ENCODE data around the gene CFLAR. TPM values are rescaled to one million over a fixed set of nuclear protein-coding genes. Genes with fewer than 3 reads are reported as not detected.
A peak's percentile ranks its signal among the peaks of the same experiment; 100 is the strongest.

The CFLAR gene
- total and polyA plus RNA-seq, 2 of the 13 experiments (the other 11 are each of a cell fraction or from before 2014, with no cell fraction given) = 43.8 to 92.1 TPM

DNA sequence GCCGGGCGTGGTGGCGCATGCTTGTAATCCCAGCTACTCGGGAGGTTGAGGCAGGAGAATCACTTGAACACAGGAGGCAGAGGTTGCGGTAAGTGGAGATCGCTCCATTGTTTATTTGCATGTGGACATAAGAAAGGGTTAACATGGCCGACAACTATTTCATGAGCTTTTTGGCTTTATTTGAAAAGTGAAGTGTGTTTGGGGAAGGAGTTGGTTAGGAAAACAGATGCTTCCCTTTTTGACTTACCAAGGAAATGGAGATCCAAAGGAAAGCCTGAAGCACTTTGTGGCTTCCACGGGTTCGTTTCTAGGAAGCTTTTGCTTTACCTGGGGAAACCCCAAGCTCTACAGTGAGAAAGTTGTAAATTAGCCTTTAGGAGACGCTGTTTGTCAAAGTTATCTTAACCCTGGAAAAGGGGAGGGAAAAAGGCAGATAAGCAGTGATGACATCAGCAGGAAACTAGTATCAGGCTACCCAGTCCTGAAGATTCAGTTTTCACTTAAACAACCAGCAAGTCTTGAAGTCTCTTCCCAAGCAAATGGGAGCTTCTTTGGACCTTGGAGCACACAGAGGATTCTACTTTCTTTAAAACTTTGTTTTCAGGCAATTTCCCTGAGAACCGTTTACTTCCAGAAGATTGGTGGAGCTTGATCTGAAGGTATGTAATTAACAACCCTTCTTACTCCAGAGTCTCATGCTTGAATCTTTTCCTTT is 66.8 kb downstream of the CFLAR start, which contains the start of gene CASP10 (continued):
- TF ChIP-seq, protein P1, sequence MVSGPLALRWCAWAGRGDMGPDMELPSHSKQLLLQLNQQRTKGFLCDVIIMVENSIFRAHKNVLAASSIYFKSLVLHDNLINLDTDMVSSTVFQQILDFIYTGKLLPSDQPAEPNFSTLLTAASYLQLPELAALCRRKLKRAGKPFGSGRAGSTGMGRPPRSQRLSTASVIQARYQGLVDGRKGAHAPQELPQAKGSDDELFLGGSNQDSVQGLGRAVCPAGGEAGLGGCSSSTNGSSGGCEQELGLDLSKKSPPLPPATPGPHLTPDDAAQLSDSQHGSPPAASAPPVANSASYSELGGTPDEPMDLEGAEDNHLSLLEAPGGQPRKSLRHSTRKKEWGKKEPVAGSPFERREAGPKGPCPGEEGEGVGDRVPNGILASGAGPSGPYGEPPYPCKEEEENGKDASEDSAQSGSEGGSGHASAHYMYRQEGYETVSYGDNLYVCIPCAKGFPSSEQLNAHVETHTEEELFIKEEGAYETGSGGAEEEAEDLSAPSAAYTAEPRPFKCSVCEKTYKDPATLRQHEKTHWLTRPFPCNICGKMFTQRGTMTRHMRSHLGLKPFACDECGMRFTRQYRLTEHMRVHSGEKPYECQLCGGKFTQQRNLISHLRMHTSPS (CRISPR knock-in tag; IDR thresholded peaks at IDR 0.05; ENCODE audit: low read depth) = no peak
- peak; percentile 39; the same call in 1 of the 2 replicates for TF ChIP-seq NKX3-1 (CRISPR knock-in tag; IDR thresholded peaks at IDR 0.05)
- peak; percentile 45 for TF ChIP-seq ZNF124 (CRISPR knock-in tag; IDR thresholded peaks at IDR 0.05)
- TF ChIP-seq, protein P2, sequence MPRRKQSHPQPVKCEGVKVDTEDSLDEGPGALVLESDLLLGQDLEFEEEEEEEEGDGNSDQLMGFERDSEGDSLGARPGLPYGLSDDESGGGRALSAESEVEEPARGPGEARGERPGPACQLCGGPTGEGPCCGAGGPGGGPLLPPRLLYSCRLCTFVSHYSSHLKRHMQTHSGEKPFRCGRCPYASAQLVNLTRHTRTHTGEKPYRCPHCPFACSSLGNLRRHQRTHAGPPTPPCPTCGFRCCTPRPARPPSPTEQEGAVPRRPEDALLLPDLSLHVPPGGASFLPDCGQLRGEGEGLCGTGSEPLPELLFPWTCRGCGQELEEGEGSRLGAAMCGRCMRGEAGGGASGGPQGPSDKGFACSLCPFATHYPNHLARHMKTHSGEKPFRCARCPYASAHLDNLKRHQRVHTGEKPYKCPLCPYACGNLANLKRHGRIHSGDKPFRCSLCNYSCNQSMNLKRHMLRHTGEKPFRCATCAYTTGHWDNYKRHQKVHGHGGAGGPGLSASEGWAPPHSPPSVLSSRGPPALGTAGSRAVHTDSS (CRISPR knock-in tag; conservative IDR thresholded peaks at IDR 0.05) = peak; percentile 31; the same call in 1 of the 2 replicates
- 0 out of 2 replicates have a peak, but pooled peaks have one; percentile 41 for TF ChIP-seq MEIS2 (CRISPR knock-in tag; IDR thresholded peaks at IDR 0.05)
- peak; percentile 77; the same call in 1 of the 2 replicates for TF ChIP-seq RXRB (CRISPR knock-in tag; IDR thresholded peaks at IDR 0.05; ENCODE audit: borderline replicate concordance)
- TF ChIP-seq MEF2D (CRISPR knock-in tag; IDR thresholded peaks at IDR 0.05) = peak; percentile 28
- no peak for TF ChIP-seq ZNF230 (CRISPR knock-in tag; IDR thresholded peaks at IDR 0.05)
- peak; percentile 62; the same call in 1 of the 2 replicates for TF ChIP-seq ZNF331 (CRISPR knock-in tag; IDR thresholded peaks at IDR 0.05)
- peak; percentile 23; the same call in 1 of the 2 replicates for TF ChIP-seq RFXANK (CRISPR knock-in tag; IDR thresholded peaks at IDR 0.05)
- TF ChIP-seq, protein P3, sequence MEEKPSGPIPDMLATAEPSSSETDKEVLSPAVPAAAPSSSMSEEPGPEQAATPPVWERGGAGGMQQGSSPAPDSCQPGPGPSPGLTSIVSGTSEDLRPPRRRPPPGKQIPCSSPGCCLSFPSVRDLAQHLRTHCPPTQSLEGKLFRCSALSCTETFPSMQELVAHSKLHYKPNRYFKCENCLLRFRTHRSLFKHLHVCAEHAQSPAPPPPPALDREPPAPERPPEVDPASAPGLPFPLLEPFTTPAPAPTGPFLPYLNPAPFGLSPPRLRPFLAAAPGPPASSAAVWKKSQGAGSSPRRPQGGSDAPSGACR (CRISPR knock-in tag; IDR thresholded peaks at IDR 0.05) = 0 out of 2 replicates have a peak, but pooled peaks have one; percentile 41
- TF ChIP-seq, protein P4, sequence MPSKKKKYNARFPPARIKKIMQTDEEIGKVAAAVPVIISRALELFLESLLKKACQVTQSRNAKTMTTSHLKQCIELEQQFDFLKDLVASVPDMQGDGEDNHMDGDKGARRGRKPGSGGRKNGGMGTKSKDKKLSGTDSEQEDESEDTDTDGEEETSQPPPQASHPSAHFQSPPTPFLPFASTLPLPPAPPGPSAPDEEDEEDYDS (CRISPR knock-in tag; IDR thresholded peaks at IDR 0.05) = peak; percentile 96
- TF ChIP-seq, protein P5, sequence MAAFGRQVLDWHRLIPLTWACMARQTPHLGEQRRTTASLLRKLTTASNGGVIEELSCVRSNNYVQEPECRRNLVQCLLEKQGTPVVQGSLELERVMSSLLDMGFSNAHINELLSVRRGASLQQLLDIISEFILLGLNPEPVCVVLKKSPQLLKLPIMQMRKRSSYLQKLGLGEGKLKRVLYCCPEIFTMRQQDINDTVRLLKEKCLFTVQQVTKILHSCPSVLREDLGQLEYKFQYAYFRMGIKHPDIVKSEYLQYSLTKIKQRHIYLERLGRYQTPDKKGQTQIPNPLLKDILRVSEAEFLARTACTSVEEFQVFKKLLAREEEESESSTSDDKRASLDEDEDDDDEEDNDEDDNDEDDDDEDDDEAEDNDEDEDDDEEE (CRISPR knock-in tag; IDR thresholded peaks at IDR 0.05) = peak; percentile 68; the same call in 1 of the 2 replicates
- TF ChIP-seq RFXAP (CRISPR knock-in tag; IDR thresholded peaks at IDR 0.05; ENCODE audit: borderline replicate concordance) = peak; percentile 67; the same call in 1 of the 2 replicates
- no peak for TF ChIP-seq XRCC5 (optimal IDR thresholded peaks at IDR 0.05; ENCODE audit: low read length)
- TF ChIP-seq, protein P6, sequence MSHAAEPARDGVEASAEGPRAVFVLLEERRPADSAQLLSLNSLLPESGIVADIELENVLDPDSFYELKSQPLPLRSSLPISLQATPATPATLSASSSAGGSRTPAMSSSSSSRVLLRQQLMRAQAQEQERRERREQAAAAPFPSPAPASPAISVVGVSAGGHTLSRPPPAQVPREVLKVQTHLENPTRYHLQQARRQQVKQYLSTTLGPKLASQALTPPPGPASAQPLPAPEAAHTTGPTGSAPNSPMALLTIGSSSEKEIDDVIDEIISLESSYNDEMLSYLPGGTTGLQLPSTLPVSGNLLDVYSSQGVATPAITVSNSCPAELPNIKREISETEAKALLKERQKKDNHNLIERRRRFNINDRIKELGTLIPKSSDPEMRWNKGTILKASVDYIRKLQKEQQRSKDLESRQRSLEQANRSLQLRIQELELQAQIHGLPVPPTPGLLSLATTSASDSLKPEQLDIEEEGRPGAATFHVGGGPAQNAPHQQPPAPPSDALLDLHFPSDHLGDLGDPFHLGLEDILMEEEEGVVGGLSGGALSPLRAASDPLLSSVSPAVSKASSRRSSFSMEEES (CRISPR knock-in tag; IDR thresholded peaks at IDR 0.05) = 0 out of 2 replicates have a peak, but pooled peaks have one; percentile 35
- TF ChIP-seq CBFB (CRISPR knock-in tag; IDR thresholded peaks at IDR 0.05) = 0 out of 2 replicates have a peak, but pooled peaks have one; percentile 10
- TF ChIP-seq JUN (CRISPR knock-in tag; IDR thresholded peaks at IDR 0.05) = peak; percentile 92
- TF ChIP-seq TCF7L2 (IDR thresholded peaks at IDR 0.05; ENCODE audit: low read depth, low read length) = no peak
- TF ChIP-seq NR2C2 (CRISPR knock-in tag; IDR thresholded peaks at IDR 0.05; ENCODE audit: borderline replicate concordance) = peak; percentile 84; the same call in 1 of the 2 replicates
- peak; percentile 80 for TF ChIP-seq TOE1 (CRISPR knock-in tag; IDR thresholded peaks at IDR 0.05)
- no peak; the same call in 1 of the 2 replicates for TF ChIP-seq NR2F2 (IDR thresholded peaks at IDR 0.05; ENCODE audit: borderline replicate concordance, low read depth)
- peak; percentile 68 for TF ChIP-seq ATF7 (IDR thresholded peaks at IDR 0.05)
- no peak; the same call in 1 of the 2 replicates for TF ChIP-seq ATF7 (CRISPR knock-in tag; IDR thresholded peaks at IDR 0.05)
